Measurements from ENCODE around the gene SLC6A11. TPM values are rescaled to one million over a fixed set of nuclear protein-coding genes. Genes with fewer than 3 reads are reported as not detected.

SLC6A11 gene
- polyA plus RNA-seq, 12 donors = 0.08 to 0.81 (median 0.39) TPM; not detected in 6

- DNase-seq = no peak
These were observed 23.1 kb downstream of the SLC6A11 start for GRCh38 chr3:10839167-10839566.

- no peak for DNase-seq
These were observed 25.1 kb downstream of the SLC6A11 start for GRCh38 chr3:10841100-10841499.

GRCh38 chr3:10843378-10843777, 27.4 kb downstream of the SLC6A11 start:
- DNase-seq = no peak

- peak; percentile 2 for DNase-seq
These were observed 29.2 kb downstream of the SLC6A11 start for GRCh38 chr3:10845001-10845761.

- DNase-seq = peak; percentile 1
These were observed 30.0 kb downstream of the SLC6A11 start for GRCh38 chr3:10845839-10846656.

GRCh38 chr3:10846657-10846975, 30.6 kb downstream of the SLC6A11 start:
- no peak for DNase-seq

GRCh38 chr3:10848261-10848660, 32.2 kb downstream of the SLC6A11 start:
- DNase-seq = no peak

- no peak for DNase-seq
These were observed 36.2 kb downstream of the SLC6A11 start for GRCh38 chr3:10852066-10852808.

GRCh38 chr3:10855083-10855870, 39.2 kb downstream of the SLC6A11 start:
- DNase-seq = no peak

GRCh38 chr3:10855871-10856662, 40.0 kb downstream of the SLC6A11 start:
- no peak for DNase-seq

GRCh38 chr3:10857235-10857634, 41.2 kb downstream of the SLC6A11 start:
- DNase-seq = no peak

GRCh38 chr3:10858091-10858490, 42.1 kb downstream of the SLC6A11 start:
- no peak for DNase-seq

GRCh38 chr3:10867384-10867783, 51.4 kb downstream of the SLC6A11 start:
- DNase-seq = peak; percentile 21

GRCh38 chr3:10869460-10869859, 53.4 kb downstream of the SLC6A11 start:
- DNase-seq = no peak

GRCh38 chr3:10870296-10870695, 54.3 kb downstream of the SLC6A11 start:
- DNase-seq = no peak

GRCh38 chr3:10873415-10873814, 57.4 kb downstream of the SLC6A11 start:
- DNase-seq = no peak

GRCh38 chr3:10875914-10876313, 59.9 kb downstream of the SLC6A11 start:
- no peak for DNase-seq

GRCh38 chr3:10876661-10877060, 60.6 kb downstream of the SLC6A11 start:
- no peak for DNase-seq

- DNase-seq = no peak
These were observed 66.8 kb downstream of the SLC6A11 start for GRCh38 chr3:10882851-10883250.

GRCh38 chr3:10883478-10884234, 67.6 kb downstream of the SLC6A11 start:
- DNase-seq = no peak

All from muscle of arm (tissue), 12 donors.